B cell (primary cell): ENCODE measurements around the gene EFCAB12. TPM values are rescaled to one million over a fixed set of nuclear protein-coding genes. Genes with fewer than 3 reads are reported as not detected.

Source experiments
- ATAC-seq: fragments of 200-7000 bp; cut with Tn5 transposase; one replicate; pipeline ENCODE4 v1.10.0; 2021; ENCODE audit warnings: low read depth, mild to moderate bottlenecking, moderate number of reproducible peaks, moderate library complexity
- CTCF ChIA-PET: fragments of 350-600 bp; sonication (Branson Sonifier 250); formaldehyde crosslinking; loops from one replicate; lab custom pipeline; 2021; ENCODE audit warnings: antibody characterized with exemption, inconsistent platforms; lab: Charles Lee
- POLR2A ChIA-PET: fragments of 350-600 bp; sonication (Branson Sonifier 250); formaldehyde crosslinking; loops from one replicate; lab custom pipeline; 2021; ENCODE audit warnings: antibody characterized with exemption; lab: Charles Lee
- DNase-seq: peaks from one replicate; pipeline ENCODE4 v3.0.0; 2013
- H2AFZ ChIP-seq: 2 replicates; pipeline ENCODE4 v1.6.1; 2012; ENCODE audit warnings: mild to moderate bottlenecking, low read depth, low read length; ENCODE audit not compliant: insufficient read depth, poor library complexity, severe bottlenecking
- H3K27ac ChIP-seq, 2 donors: 1 replicate in 1 of 2; 2 replicates in 1 of 2; pipeline ENCODE4 v1.5.1; 2012 to 2013; ENCODE audit warnings: low read length in 2 of 2, mild to moderate bottlenecking in 2 of 2, moderate library complexity in 1 of 2
- H3K27me3 ChIP-seq, 4 experiments: fragments of 200-600 bp in 1 of 4; sonication (generic) in 1 of 4; replicated peaks in 1 of 4; 1 replicate in 2 of 4; 2 replicates in 2 of 4; pipeline versions ENCODE4 v1.6.1 to v1.7.0; 2013 to 2016; ENCODE audit warnings: low read length in 3 of 4, mild to moderate bottlenecking in 2 of 4, mixed read lengths in 1 of 4, moderate library complexity in 1 of 4; ENCODE audit not compliant: insufficient read depth in 4 of 4, control insufficient read depth in 3 of 4; ENCODE audit errors: control extremely low read depth in 1 of 4
- H3K36me3 ChIP-seq, 2 experiments: replicated peaks in 1 of 2; 1 replicate in 1 of 2; 2 replicates in 1 of 2; pipeline versions ENCODE4 v1.6.1 to v1.7.1; 2013; ENCODE audit warnings: low read length in 1 of 2; ENCODE audit not compliant: insufficient read depth in 2 of 2, control insufficient read depth in 1 of 2; ENCODE audit errors: control extremely low read depth in 1 of 2, extremely low read depth in 1 of 2
- H3K4me1 ChIP-seq, 2 donors: fragments of 200-600 bp in 1 of 2; sonication (generic) in 1 of 2; 1 replicate in 1 of 2; 2 replicates in 1 of 2; pipeline versions ENCODE4 v1.5.1 to v1.6.1; 2013 to 2017; ENCODE audit warnings: low read length in 2 of 2; ENCODE audit not compliant: control insufficient read depth in 2 of 2, insufficient read depth in 2 of 2
- H3K4me2 ChIP-seq: replicated peaks from 2 replicates; pipeline ENCODE3; 2012; ENCODE audit warnings: mild to moderate bottlenecking, low read depth, low read length; ENCODE audit not compliant: poor library complexity, severe bottlenecking
- H3K4me3 ChIP-seq, 5 experiments: fragments of 200-600 bp in 1 of 5; sonication (generic) in 1 of 5; 1 replicate in 3 of 5; 2 replicates in 2 of 5; pipeline versions ENCODE4 v1.5.1 to v1.7.0; 2011 to 2016; ENCODE audit warnings: low read length in 4 of 5, mild to moderate bottlenecking in 4 of 5, low read depth in 2 of 5, control low read depth in 1 of 5, moderate library complexity in 1 of 5; ENCODE audit not compliant: insufficient read depth in 1 of 5; ENCODE audit errors: control extremely low read depth in 1 of 5, extremely low read depth in 1 of 5
- H3K79me2 ChIP-seq: fragments of 200-600 bp; sonication (generic); one replicate; pipeline ENCODE4 v1.6.0; 2016; ENCODE audit warnings: low read length; ENCODE audit not compliant: control insufficient read depth, insufficient read depth
- H3K9ac ChIP-seq: fragments of 200-600 bp; sonication (generic); 2 replicates; pipeline ENCODE4 v1.6.1; 2017; ENCODE audit warnings: mild to moderate bottlenecking, low read length, moderate library complexity
- H3K9me3 ChIP-seq, 3 donors: one replicate each; pipeline versions ENCODE4 v1.6.1 to v1.7.1; 2013; ENCODE audit warnings: low read length in 2 of 3; ENCODE audit not compliant: control insufficient read depth in 2 of 3, insufficient read depth in 1 of 3; ENCODE audit errors: control extremely low read depth in 1 of 3
- H4K20me1 ChIP-seq: 2 replicates; pipeline ENCODE4 v1.6.0; 2012; ENCODE audit warnings: mild to moderate bottlenecking, low read length; ENCODE audit not compliant: insufficient read depth, control insufficient read depth, poor library complexity, severe bottlenecking
- H3K27ac Mint-ChIP-seq: one replicate; pipeline ENCODE4 v1.8.0; 2021; ENCODE audit warnings: mixed read lengths
- H3K27me3 Mint-ChIP-seq: one replicate; pipeline ENCODE4 v1.8.0; 2021; ENCODE audit warnings: mixed read lengths
- H3K4me1 Mint-ChIP-seq: one replicate; pipeline ENCODE4 v1.8.0; 2021; ENCODE audit warnings: mixed read lengths
- H3K4me3 Mint-ChIP-seq: one replicate; pipeline ENCODE4 v1.8.0; 2021; ENCODE audit warnings: mixed read lengths
- H3K9me3 Mint-ChIP-seq: one replicate; pipeline ENCODE4 v1.8.0; 2022; ENCODE audit warnings: mixed read lengths; ENCODE audit not compliant: insufficient read depth
- CTCF ChIP-seq: fragments of 200-600 bp; IDR thresholded peaks from one replicate; pipeline ENCODE4 v1.8.0; 2022; ENCODE audit warnings: antibody characterized with exemption, mild to moderate bottlenecking
- EZH2 ChIP-seq: IDR thresholded peaks from 2 replicates; pipeline ENCODE4 v1.6.1; 2012; ENCODE audit warnings: borderline replicate concordance, low read depth, mild to moderate bottlenecking, moderate library complexity, low read length; ENCODE audit not compliant: insufficient read depth, poor library complexity, severe bottlenecking
- WGBS: methylation state at CpG from one replicate; pipeline ENCODE4 v1.1.5; 2013; ENCODE audit warnings: missing lambda C conversion rate; ENCODE audit not compliant: insufficient coverage; 5-methylcytosine and 5-hydroxymethylcytosine counted together
- intact Hi-C: fragments of 100-400 bp; cut with micrococcal nuclease; formaldehyde crosslinking; loops from one replicate; pipeline ENCODE4 v1.10.0; 2022
- polyA plus RNA-seq: library from polyadenylated mRNA; depleted of rRNA; stranded (reverse); fragments of >200 nt; gene quantifications from 2 replicates; pipeline ENCODE4 v1.2.3, GENCODE V29; 2012
- total RNA-seq, 2 donors: library from RNA; stranded (reverse); fragments of 120-200 nt in 1 of 2; gene quantifications; 1 replicate in 1 of 2; 2 replicates in 1 of 2; pipeline versions ENCODE4 v1.2.3 to v1.2.4, GENCODE V29; 2013 to 2022

EFCAB12 gene
- total and polyA plus RNA-seq, 2 donors (not counting 1 experiment from before 2014, with no cell fraction given) = 3.5 to 6.5 TPM

GRCh38 chr3:129404130-129404529 lies 24.3 kb downstream of the EFCAB12 start:
- Histone ChIP-seq H3K4me2 (no peak overlapping the region), H3K4me1 (peaks cover 6 to 11% of the 10 kb centered on the region in 2 donors), H3K27ac (no peak overlapping the region), H3K27me3 (no peaks in the 10 kb centered on the region), H3K79me2 (peaks cover 5% of the 10 kb centered on the region), H3K4me3 (no peak overlapping the region), H2AFZ (no peak overlapping the region), H3K9me3 (no peaks in the 10 kb centered on the region), H3K36me3 (no peaks in the 10 kb centered on the region), H4K20me1 (no peaks in the 10 kb centered on the region), H3K9ac (no peak overlapping the region)
- ATAC-seq = no peak
- TF ChIP-seq CTCF (no peak), EZH2 (no peak)
- WGBS = 93% methylated on average over 6 of the region's 8 CpGs
- Mint-ChIP-seq H3K4me1 (peaks cover 13% of the 10 kb centered on the region), H3K27ac (no peak overlapping the region), H3K27me3 (no peaks in the 10 kb centered on the region), H3K4me3 (no peak overlapping the region), H3K9me3 (no peaks in the 10 kb centered on the region)
- intact Hi-C loops = no loop called here
- ChIA-PET CTCF (interaction anchor here (1.4 to 2.6 kb wide), 2 partner anchors 8 to 19 kb away, joined by 3 to 12 read pairs; no protein-coding TSS in a partner anchor), POLR2A (no interaction called here)
- DNase-seq = no peak

- no peaks in the 10 kb centered on the region for H3K36me3 ChIP-seq
- H3K9ac ChIP-seq = no peak overlapping the region
- no peak overlapping the region for H2AFZ ChIP-seq
- Mint-ChIP-seq H3K9me3 (no peaks in the 10 kb centered on the region), H3K4me3 (no peak overlapping the region), H3K27ac (no peak overlapping the region), H3K27me3 (no peaks in the 10 kb centered on the region), H3K4me1 (peaks cover 15% of the 10 kb centered on the region)
- DNase-seq (no peak), ATAC-seq (no peak)
- H4K20me1 ChIP-seq = peaks cover 2% of the 10 kb centered on the region
- peaks cover 12% of the 10 kb centered on the region for H3K79me2 ChIP-seq
- ChIA-PET CTCF (interaction anchor here (2.6 kb wide), 1 partner anchor 19 kb away, joined by 12 read pairs; no protein-coding TSS in a partner anchor), POLR2A (no interaction called here)
- no peak overlapping the region for H3K4me2 ChIP-seq
- peaks cover 9 to 12% of the 10 kb centered on the region in 2 donors for H3K4me1 ChIP-seq
- no peak overlapping the region for H3K27ac ChIP-seq
- TF ChIP-seq CTCF (no peak), EZH2 (no peak)
- no peak overlapping the region for H3K4me3 ChIP-seq
- intact Hi-C loops = no loop called here
- no peaks in the 10 kb centered on the region for H3K27me3 ChIP-seq
- WGBS = 97% methylated on average over 7 of the region's 7 CpGs
- H3K9me3 ChIP-seq = no peaks in the 10 kb centered on the region
Observed at GRCh38 chr3:129403450-129403849, 25.0 kb downstream of the EFCAB12 start.
